A549 (cell line): ENCODE data around the gene GTPBP2. TPM values are rescaled to one million over a fixed set of nuclear protein-coding genes. Genes with fewer than 3 reads are reported as not detected.
A peak's percentile ranks its signal among the peaks of the same experiment; 100 is the strongest.
"Not testable (repeated sequence)": the region's sequence is repeated elsewhere in the genome, so short reads cannot be mapped to it uniquely, and the experiment has no call there.

ENCODE experiments used
- ATAC-seq, 2 experiments: fragments of 200-7000 bp in 1 of 2; fragments of >200 bp in 1 of 2; cut with Nextera tagmentation in 1 of 2; cut with Tn5 transposase in 1 of 2; 3 replicates each; pipeline versions ENCODE4 v1.8.0 to v1.9.1; 2018 to 2020; ENCODE audit warnings: mild to moderate bottlenecking in 1 of 2, moderate library complexity in 1 of 2
- CTCF ChIA-PET: fragments of 300-600 bp; sonication (Branson Sonifier 250); formaldehyde crosslinking; extraction: SDS; loops from one replicate; lab custom pipeline; 2021; ENCODE audit warnings: antibody characterized with exemption, inconsistent platforms; lab: Yijun Ruan, JAX
- POLR2A ChIA-PET: fragments of 350-600 bp; formaldehyde crosslinking; extraction: SDS; loops from one replicate; lab custom pipeline; 2021; ENCODE audit warnings: antibody characterized with exemption, inconsistent platforms; lab: Yijun Ruan, JAX
- DNase-seq, 2 experiments: peaks; one replicate each; pipeline versions ENCODE4 v3.0.0 to v3.0.0-alpha.2; 2011 to 2016; ENCODE audit warnings: low read depth in 1 of 2, low spot score in 1 of 2
- FAIRE-seq: peaks from 2 replicates; lab custom pipeline; 2011; peaks lifted over from hg19 to GRCh38; lab: Jason Lieb, UNC
- H3K27ac ChIP-seq, 2 experiments: fragments of >200 bp; sonication (Bioruptor Twin); formaldehyde crosslinking; 3 replicates each; pipeline ENCODE4 v1.5.1; 2016 to 2017
- H3K4me1 ChIP-seq: fragments of >200 bp; sonication (Bioruptor Twin); formaldehyde crosslinking; 3 replicates; pipeline ENCODE4 v1.6.1; 2016
- H3K4me2 ChIP-seq: fragments of >200 bp; sonication (Bioruptor Twin); formaldehyde crosslinking; 3 replicates; pipeline ENCODE4 v1.6.1; 2016
- H3K4me3 ChIP-seq: fragments of >200 bp; sonication (Bioruptor Twin); formaldehyde crosslinking; 3 replicates; pipeline ENCODE4 v1.5.1; 2016
- H3K9me3 ChIP-seq: fragments of >200 bp; sonication (Bioruptor Twin); formaldehyde crosslinking; 3 replicates; pipeline ENCODE4 v1.6.1; 2016
- CBX2 ChIP-seq: fragments of 200-600 bp; sonication (generic); IDR thresholded peaks from 2 replicates; pipeline ENCODE4 v1.6.1; 2016; ENCODE audit warnings: low read depth, mild to moderate bottlenecking, borderline replicate concordance
- CEBPB ChIP-seq, 2 experiments: fragments of >200 bp in 1 of 2; sonication (Bioruptor Twin) in 1 of 2; formaldehyde crosslinking in 1 of 2; IDR thresholded peaks; 2 replicates each; pipeline ENCODE4 v1.6.1; 2012 to 2016
- E2F6 ChIP-seq: IDR thresholded peaks from 2 replicates; pipeline ENCODE4 v1.6.1; 2012; ENCODE audit warnings: low read depth, borderline replicate concordance
- EHF ChIP-seq: fragments of 250-450 bp; sonication (Bioruptor Pico); IDR thresholded peaks from 2 replicates; pipeline ENCODE4 v1.5.0; 2020; ENCODE audit warnings: mild to moderate bottlenecking
- EHMT2 ChIP-seq: fragments of 200-600 bp; sonication (generic); IDR thresholded peaks from 2 replicates; pipeline ENCODE4 v1.6.1; 2016; ENCODE audit warnings: antibody characterized with exemption, low read depth, mild to moderate bottlenecking, moderate library complexity
- HES2 ChIP-seq: fragments of >200 bp; sonication (Bioruptor Twin); formaldehyde crosslinking; IDR thresholded peaks from 2 replicates; pipeline ENCODE4 v1.6.1; 2016
- HMGXB4 ChIP-seq: fragments of 250-450 bp; sonication (Bioruptor Pico); IDR thresholded peaks from 2 replicates; pipeline ENCODE4 v1.5.0; 2021; ENCODE audit warnings: mild to moderate bottlenecking, moderate library complexity, borderline replicate concordance
- HOXB13 ChIP-seq: fragments of 250-450 bp; sonication (Bioruptor Pico); IDR thresholded peaks from 2 replicates; pipeline ENCODE4 v1.5.0; 2020; ENCODE audit warnings: low read depth, mild to moderate bottlenecking, moderate library complexity
- HOXB5 ChIP-seq: fragments of 250-450 bp; sonication (Bioruptor Pico); IDR thresholded peaks from 2 replicates; pipeline ENCODE4 v1.5.0; 2020; ENCODE audit warnings: mild to moderate bottlenecking, moderate library complexity
- JUNB ChIP-seq: fragments of >200 bp; sonication (Bioruptor Twin); formaldehyde crosslinking; IDR thresholded peaks from 2 replicates; pipeline ENCODE4 v1.6.1; 2016
- KDM5A ChIP-seq: fragments of 200-600 bp; sonication (generic); IDR thresholded peaks from 2 replicates; pipeline ENCODE4 v1.6.1; 2016; ENCODE audit warnings: antibody characterized with exemption, mild to moderate bottlenecking
- NFE2L2 ChIP-seq: fragments of 150-350 bp; conservative IDR thresholded peaks from 2 replicates; pipeline ENCODE4 v1.6.1; 2014; ENCODE audit warnings: low read length
- NPAS2 ChIP-seq: fragments of 250-450 bp; sonication (Bioruptor Pico); IDR thresholded peaks from 2 replicates; pipeline ENCODE4 v1.8.0; 2022; ENCODE audit warnings: mild to moderate bottlenecking, moderate library complexity, borderline replicate concordance
- POLR2A ChIP-seq: IDR thresholded peaks from 2 replicates; pipeline ENCODE4 v1.6.1; 2012; ENCODE audit warnings: mild to moderate bottlenecking, low read length
- POLR2AphosphoS2 ChIP-seq: conservative IDR thresholded peaks from 2 replicates; pipeline ENCODE4 v1.6.1; 2012; ENCODE audit warnings: low read length, improper control_type of control experiment, inconsistent platforms
- RAD21 ChIP-seq, 2 experiments: fragments of >200 bp in 1 of 2; sonication (Bioruptor Twin) in 1 of 2; formaldehyde crosslinking in 1 of 2; IDR thresholded peaks in 1 of 2; conservative IDR thresholded peaks in 1 of 2; 2 replicates in 1 of 2; 3 replicates in 1 of 2; pipeline ENCODE4 v1.6.1; 2012 to 2018; ENCODE audit warnings: inconsistent platforms in 1 of 2
- RARB ChIP-seq: fragments of 250-450 bp; sonication (Bioruptor Pico); IDR thresholded peaks from 2 replicates; pipeline ENCODE4 v1.8.0; 2021; ENCODE audit warnings: mild to moderate bottlenecking, moderate library complexity
- SMC3 ChIP-seq: fragments of >200 bp; sonication (Bioruptor Twin); formaldehyde crosslinking; IDR thresholded peaks from 3 replicates; pipeline ENCODE4 v1.6.1; 2018; ENCODE audit warnings: inconsistent platforms
- SREBF2 ChIP-seq: fragments of 450-650 bp; IDR thresholded peaks from 2 replicates; pipeline ENCODE4 v1.6.1; 2014; ENCODE audit warnings: mild to moderate bottlenecking, moderate library complexity
- USF2 ChIP-seq: fragments of 450-650 bp; IDR thresholded peaks from 2 replicates; pipeline ENCODE4 v1.6.1; 2014; ENCODE audit warnings: antibody characterized with exemption
- ZC3H11A ChIP-seq: fragments of 450-650 bp; IDR thresholded peaks from 2 replicates; pipeline ENCODE4 v1.6.1; 2014; ENCODE audit warnings: antibody characterized with exemption, mild to moderate bottlenecking
- ZNF302 ChIP-seq: fragments of 250-450 bp; sonication (Bioruptor Pico); IDR thresholded peaks from 2 replicates; pipeline ENCODE4 v1.9.0; 2021; ENCODE audit warnings: inconsistent platforms, mild to moderate bottlenecking, moderate library complexity
- ZSCAN20 ChIP-seq: fragments of 250-450 bp; sonication (Bioruptor Pico); IDR thresholded peaks from 2 replicates; pipeline ENCODE4 v1.8.0; 2022; ENCODE audit warnings: mild to moderate bottlenecking, moderate library complexity
- WGBS: methylation state at CpG from one replicate; pipeline ENCODE4 v1.1.6; 2017; ENCODE audit errors: missing lambda C conversion rate; 5-methylcytosine and 5-hydroxymethylcytosine counted together
- polyA plus RNA-seq, 4 experiments: library from polyadenylated mRNA; depleted of rRNA in 3 of 4; stranded (reverse); fragments of >200 nt; fragmentation: RNase III in 1 of 4; extraction: RNeasy Plus Mini Kit Qiagen cat#74134 plus additional on column Dnase treatment in 1 of 4; gene quantifications; 2 replicates in 3 of 4; 3 replicates in 1 of 4; pipeline ENCODE4 v1.2.3, GENCODE V29; 2011 to 2017

The GTPBP2 gene
- polyA plus RNA-seq, 2 of the 4 experiments (the other 2 are of a cell fraction): 28.9 to 59.6 TPM

GRCh38 chr6:43604174-43604573 is 24.9 kb downstream of the GTPBP2 start:
- Histone ChIP-seq H3K4me1 (no peaks in the 10 kb centered on the region; the same call in 2 of the 3 replicates), H3K4me3 (no peak overlapping the region), H3K27ac (no peak overlapping the region), H3K9me3 (no peaks in the 10 kb centered on the region), H3K4me2 (no peak overlapping the region)
- FAIRE-seq (no peak), ATAC-seq (no peak), DNase-seq (no peak)
- WGBS: 95% methylated on average over 2 of the region's 2 CpGs
- TF ChIP-seq KDM5A (no peak), NPAS2 (no peak), ZNF302 (CRISPR knock-in tag) (no peak), EHF (CRISPR knock-in tag) (no peak), HES2 (no peak), NFE2L2 (no peak), JUNB (no peak), ZSCAN20 (no peak), POLR2AphosphoS2 (no peak), HMGXB4 (no peak), RARB (CRISPR knock-in tag) (no peak), USF2 (no peak)
- ChIA-PET POLR2A (interaction anchor here (0.9 kb wide), 1 partner anchor 10 kb away, joined by 3 read pairs; no protein-coding TSS in a partner anchor), CTCF (interaction anchor here (5.6 kb wide), 1 partner anchor 10 kb away, joined by 45 read pairs; no protein-coding TSS in a partner anchor)

GRCh38 chr6:43600595-43600994 is 28.5 kb downstream of the GTPBP2 start:
- Histone ChIP-seq H3K4me3 (no peak overlapping the region), H3K4me2 (no peak overlapping the region), H3K9me3 (no peaks in the 10 kb centered on the region), H3K4me1 (no peaks in the 10 kb centered on the region; the same call in 2 of the 3 replicates), H3K27ac (no peak overlapping the region)
- WGBS: 91% methylated on average over 2 of the region's 2 CpGs
- DNase-seq (no peak), FAIRE-seq (no peak), ATAC-seq (no peak)
- TF ChIP-seq NFE2L2 (no peak), CEBPB (IDR thresholded peaks at IDR 0.05) (0 out of 4 replicates have a peak, but pooled peaks of 1 of the 2 experiments have one; percentile 11)
- POLR2A ChIA-PET: no interaction called here
- CTCF ChIA-PET: interaction anchor here (0.7 to 1.0 kb wide), 2 partner anchors 25 to 624 kb away, joined by 3 to 4 read pairs; partner anchors contain the start of gene XPO5

GRCh38 chr6:43593938-43594337 is 35.1 kb downstream of the GTPBP2 start:
- no peak for ATAC-seq

GRCh38 chr6:43589564-43589963 is 39.5 kb downstream of the GTPBP2 start:
- CTCF ChIA-PET, H3K4me2 ChIP-seq, H3K4me1 ChIP-seq, H3K4me3 ChIP-seq, ATAC-seq, FAIRE-seq, H3K27ac ChIP-seq, DNase-seq, POLR2A ChIA-PET, H3K9me3 ChIP-seq: not testable (repeated sequence)
- WGBS: 93% methylated on average over 1 of the region's 1 CpG

More at GRCh38 chr6:43593938-43594337, 35.1 kb downstream of the GTPBP2 start:
- Histone ChIP-seq H3K9me3 (no peaks in the 10 kb centered on the region), H3K27ac (no peak overlapping the region), H3K4me2 (no peak overlapping the region), H3K4me1 (no peaks in the 10 kb centered on the region), H3K4me3 (no peak overlapping the region)
- CTCF ChIA-PET: interaction anchor here (0.8 to 7.1 kb wide), 4 partner anchors 9 to 87 kb away, joined by 3 to 45 read pairs (median 3); no protein-coding TSS in a partner anchor
- DNase-seq (no peak), FAIRE-seq (no peak)
- 88% methylated on average over 1 of the region's 1 CpG for WGBS
- TF ChIP-seq RAD21 (conservative IDR thresholded peaks at IDR 0.05 in 1 of 2, IDR thresholded peaks at IDR 0.05 in 1 of 2) (no peak), HOXB13 (CRISPR knock-in tag) (no peak), POLR2A (no peak), HOXB5 (CRISPR knock-in tag) (no peak), E2F6 (no peak), EHMT2 (no peak), EHF (CRISPR knock-in tag) (no peak), SREBF2 (no peak), SMC3 (no peak), ZC3H11A (no peak), RARB (CRISPR knock-in tag) (no peak), HES2 (no peak), CBX2 (no peak)
- POLR2A ChIA-PET: interaction anchor here (0.9 kb wide), 1 partner anchor 10 kb away, joined by 3 read pairs; no protein-coding TSS in a partner anchor
